Right ventricle myocardium inferior (tissue), 1 donor: ENCODE results near the gene TENM4. TPM values are rescaled to one million over a fixed set of nuclear protein-coding genes. Genes with fewer than 3 reads are reported as not detected.

Experiments used
- ATAC-seq: fragments of 200-7000 bp; cut with Tn5 transposase; one replicate; pipeline ENCODE4 v1.9.1; 2020; ENCODE audit warnings: mild to moderate bottlenecking, moderate library complexity
- DNase-seq: peaks from one replicate; pipeline ENCODE4 v3.0.0; 2021; ENCODE audit errors: missing footprints
- intact Hi-C: fragments of 100-400 bp; cut with DNase I; formaldehyde crosslinking; loops from one replicate; pipeline ENCODE4 v1.11.0; 2022
- total RNA-seq: library from RNA; stranded (reverse); fragmentation: NEBNext Ultra II Directional; extraction: Animal tissue kit (Norgen Biotek cat#: 25700); gene quantifications from one replicate; pipeline ENCODE4 v1.2.1, GENCODE V29; 2021
- donor health status: DM: no; HTN: yes; CAD: no; lungs with severe emphysema.

TENM4 gene
- total RNA-seq, 1 donor from 2014 or later, result 0.35 TPM

- ATAC-seq (no peak), DNase-seq (no peak)
- intact Hi-C loops, result no loop called here
Measured at GRCh38 chr11:79285756-79286155, 155.1 kb downstream of the TENM4 start.

- intact Hi-C loops, result no loop called here
- ATAC-seq (peak; percentile 44), DNase-seq (no peak)
Measured at GRCh38 chr11:79276736-79277325, 164.0 kb downstream of the TENM4 start.

- ATAC-seq (peak; percentile 37), DNase-seq (no peak)
- intact Hi-C loops, result no loop called here
Measured at GRCh38 chr11:79274636-79275331, 166.0 kb downstream of the TENM4 start.

GRCh38 chr11:79273781-79274180 lies 167.0 kb downstream of the TENM4 start:
- no peak for DNase-seq
- no peak for ATAC-seq
- intact Hi-C loops, result no loop called here

- DNase-seq (no peak), ATAC-seq (no peak)
- intact Hi-C loops, result no loop called here
Measured at GRCh38 chr11:79269611-79270307, 171.1 kb downstream of the TENM4 start.

- ATAC-seq, result no peak
- intact Hi-C loops, result no loop called here
Measured at GRCh38 chr11:79266396-79266795, 174.4 kb downstream of the TENM4 start.

GRCh38 chr11:79265756-79266322 lies 175.0 kb downstream of the TENM4 start:
- intact Hi-C loops, result no loop called here
- DNase-seq, result no peak
- ATAC-seq, result no peak

More at GRCh38 chr11:79266396-79266795, 174.4 kb downstream of the TENM4 start:
- no peak for DNase-seq

- no peak for DNase-seq
- ATAC-seq, result no peak
- intact Hi-C loops, result no loop called here
Measured at GRCh38 chr11:79264284-79264683, 176.5 kb downstream of the TENM4 start.

GRCh38 chr11:79263001-79263400 lies 177.8 kb downstream of the TENM4 start:
- DNase-seq (peak; percentile 76), ATAC-seq (peak; percentile 78)
- intact Hi-C loops, result no loop called here

GRCh38 chr11:79262221-79262620 lies 178.6 kb downstream of the TENM4 start:
- ATAC-seq (peak; percentile 75), DNase-seq (no peak)
- intact Hi-C loops, result no loop called here

- intact Hi-C loops, result no loop called here
- ATAC-seq (no peak), DNase-seq (no peak)
Measured at GRCh38 chr11:79261684-79262083, 179.1 kb downstream of the TENM4 start.

- no peak for ATAC-seq
- DNase-seq, result no peak
- intact Hi-C loops, result no loop called here
Measured at GRCh38 chr11:79259800-79260199, 181.0 kb downstream of the TENM4 start.

- intact Hi-C loops, result no loop called here
- DNase-seq (no peak), ATAC-seq (no peak)
Measured at GRCh38 chr11:79258576-79258975, 182.3 kb downstream of the TENM4 start.

- DNase-seq (no peak), ATAC-seq (no peak)
- intact Hi-C loops, result no loop called here
Measured at GRCh38 chr11:79255965-79256364, 184.9 kb downstream of the TENM4 start.

GRCh38 chr11:79253280-79253679 lies 187.6 kb downstream of the TENM4 start:
- DNase-seq (no peak), ATAC-seq (no peak)
- intact Hi-C loops, result no loop called here

GRCh38 chr11:79249295-79249993 lies 191.4 kb downstream of the TENM4 start:
- intact Hi-C loops, result no loop called here
- DNase-seq (no peak), ATAC-seq (no peak)

- intact Hi-C loops, result no loop called here
- no peak for ATAC-seq
- DNase-seq, result no peak
Measured at GRCh38 chr11:79244798-79245197, 196.0 kb downstream of the TENM4 start.

- ATAC-seq, result peak; percentile 82
- intact Hi-C loops, result no loop called here
- no peak for DNase-seq
Measured at GRCh38 chr11:79244241-79244772, 196.5 kb downstream of the TENM4 start.
